HG03354 (cell line): Measurements from ENCODE around the gene RBM34.
"Not testable (repeated sequence)": the region's sequence is repeated elsewhere in the genome, so short reads cannot be mapped to it uniquely, and the experiment has no call there.

Source experiments
- ATAC-seq: cut with Tn5 transposase; IDR thresholded peaks from one replicate; pipeline ENCODE4 v1.9.1; 2021; ENCODE audit warnings: mild to moderate bottlenecking; ENCODE audit not compliant: unreplicated experiment, poor library complexity, severe bottlenecking

The RBM34 gene

GRCh38 chr1:235095938-235096562, 65.0 kb downstream of the RBM34 start:
- ATAC-seq, result no peak

DNA sequence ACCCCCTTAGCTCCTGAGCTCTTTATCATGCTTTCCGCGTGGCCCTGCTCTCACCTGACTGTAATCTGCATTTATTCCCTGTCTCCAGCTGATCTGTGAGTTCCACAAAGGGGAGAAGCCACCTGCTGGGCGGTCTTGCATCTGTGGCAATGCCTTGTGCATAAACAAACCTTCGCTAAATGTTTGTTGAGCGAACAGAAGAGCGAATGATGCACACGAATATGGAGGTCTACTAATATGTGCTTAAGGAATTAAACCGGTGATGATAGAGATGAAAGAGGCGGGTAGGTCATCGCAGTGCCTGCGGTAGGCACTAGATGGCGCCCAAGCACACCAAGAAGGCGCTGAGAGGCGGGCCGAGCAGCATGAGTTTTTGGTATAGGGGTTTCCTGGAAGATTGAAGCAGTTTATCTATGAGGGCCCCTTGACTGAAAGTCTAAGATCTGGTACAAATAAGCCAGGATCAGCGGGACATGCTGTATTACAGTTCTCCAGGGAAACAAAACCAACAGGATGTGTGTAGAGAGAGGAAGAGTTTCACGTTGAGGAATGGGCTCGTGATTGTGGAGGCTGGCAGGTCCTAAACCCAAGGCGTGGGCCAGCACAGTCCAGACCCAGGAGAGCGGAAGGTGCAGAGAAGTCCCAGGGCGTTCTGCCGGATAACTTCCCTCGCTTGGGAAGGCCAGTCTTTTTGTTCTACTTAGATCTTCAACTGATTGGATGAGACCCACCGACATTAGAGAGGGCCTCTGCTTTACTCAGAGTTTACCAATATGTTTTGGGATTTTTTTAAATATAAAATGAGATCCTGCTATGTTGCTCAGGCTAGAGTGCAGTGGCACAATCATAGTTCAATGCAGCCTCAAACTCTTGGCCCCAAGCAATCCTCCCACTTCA, 67.1 kb downstream of the RBM34 start:
- peak; percentile 76 for ATAC-seq

DNA sequence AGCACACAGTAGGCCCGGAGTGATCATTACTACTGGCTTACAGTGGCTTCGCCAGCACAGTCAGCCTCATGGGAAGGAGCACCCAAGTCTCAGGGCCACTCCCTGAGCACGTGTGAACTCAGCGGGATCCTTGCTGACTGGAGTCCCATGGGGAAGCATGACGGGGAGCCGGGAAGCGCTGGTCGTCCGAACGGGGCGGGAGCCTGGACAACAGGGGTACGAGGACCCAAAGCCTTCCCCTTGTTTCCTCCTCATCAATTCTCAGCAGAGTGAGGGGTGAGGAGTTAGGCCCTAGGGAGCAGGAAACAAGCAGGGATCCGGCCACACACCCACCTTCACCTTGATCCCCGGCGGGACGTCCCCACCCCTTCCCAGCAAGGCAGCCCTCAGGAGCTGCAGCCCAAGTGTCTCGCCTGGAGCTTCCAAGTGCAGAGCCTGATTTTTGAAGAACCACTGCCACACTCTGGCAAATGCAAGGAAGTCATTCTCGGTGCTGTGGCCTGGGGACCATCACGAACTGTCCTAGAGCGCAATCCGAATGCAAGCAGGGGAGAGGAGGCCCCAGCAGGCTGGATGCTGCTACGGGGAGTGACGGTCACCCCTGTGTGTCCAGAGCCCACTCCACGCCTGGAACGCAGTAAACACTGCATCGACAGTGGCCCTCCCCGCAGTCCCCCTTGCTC, 67.9 kb downstream of the RBM34 start:
- ATAC-seq, result no peak

- ATAC-seq, result not testable (repeated sequence)
Observed at GRCh38 chr1:235092415-235092814, 68.6 kb downstream of the RBM34 start.

GRCh38 chr1:235092045-235092406, 69.0 kb downstream of the RBM34 start:
- not testable (repeated sequence) for ATAC-seq

DNA sequence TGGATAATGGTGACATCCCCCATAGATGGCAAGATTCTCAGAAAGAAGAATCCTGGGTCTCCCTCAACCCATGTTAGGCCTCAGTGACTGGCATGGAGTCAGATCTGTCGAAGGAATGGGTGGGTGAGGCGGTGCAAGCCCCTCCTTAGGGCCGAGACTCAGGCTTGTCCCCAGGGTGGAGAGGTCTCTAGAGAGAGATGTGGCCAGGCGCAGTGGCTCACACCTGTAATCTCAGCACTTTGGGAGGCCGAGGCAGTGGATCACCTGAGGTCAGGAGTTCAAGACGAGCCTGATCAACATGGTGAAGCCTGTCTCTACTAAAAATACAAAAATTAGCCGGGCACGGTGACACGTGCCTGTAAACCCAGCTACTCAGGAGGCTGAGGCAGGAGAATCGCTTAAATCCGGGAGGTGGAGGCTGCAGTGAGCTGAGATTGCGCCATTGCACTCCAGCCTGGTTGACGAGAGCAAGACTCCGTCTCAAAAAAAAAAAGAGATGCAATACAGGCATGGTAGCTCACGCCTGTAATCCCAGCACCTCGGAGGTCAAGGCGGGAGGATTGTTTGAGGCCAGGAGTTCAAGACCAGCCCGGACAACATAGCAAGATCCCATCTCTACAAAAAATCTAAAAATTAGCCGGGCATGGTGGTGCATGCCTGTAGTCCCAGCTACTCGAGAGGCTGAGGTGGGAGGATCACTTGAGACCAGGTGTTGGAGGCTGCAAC, 69.6 kb downstream of the RBM34 start:
- not testable (repeated sequence) for ATAC-seq

DNA sequence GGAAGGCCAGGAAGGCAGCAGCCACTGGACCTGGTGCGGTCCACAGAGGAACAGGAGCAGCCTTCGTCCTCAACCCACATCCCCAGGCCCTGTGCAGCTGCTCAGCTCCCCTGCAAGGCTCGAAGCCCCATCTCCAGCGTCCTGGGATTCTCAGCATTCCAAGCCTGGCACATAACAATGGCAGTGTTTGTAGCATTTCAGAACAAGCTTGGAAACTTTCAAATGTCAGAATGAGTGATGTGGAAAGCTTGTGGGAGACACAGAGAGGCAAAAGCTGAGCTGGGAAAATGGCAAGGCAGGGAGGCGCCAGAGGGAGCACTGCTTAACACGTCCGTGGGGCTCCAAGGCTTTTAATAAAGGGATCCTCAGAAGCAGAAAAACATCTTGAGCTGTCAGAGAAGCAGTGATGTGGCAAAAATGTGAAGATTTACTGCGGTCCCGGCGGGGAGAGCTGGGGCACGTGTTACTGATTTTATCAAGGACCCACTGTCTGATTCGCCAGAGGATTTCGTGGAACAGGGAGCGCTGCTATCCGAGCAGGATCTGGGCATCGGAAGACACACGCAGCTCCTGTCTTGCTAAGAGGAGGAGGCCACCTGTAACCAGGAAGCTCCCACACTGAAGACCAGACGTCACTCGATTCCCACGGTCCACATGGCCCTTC, 70.5 kb downstream of the RBM34 start:
- no peak for ATAC-seq

GRCh38 chr1:235088907-235089306, 72.1 kb downstream of the RBM34 start:
- no peak for ATAC-seq

- no peak for ATAC-seq
Observed at GRCh38 chr1:235088430-235088829, 72.6 kb downstream of the RBM34 start.

GRCh38 chr1:235087906-235088305, 73.1 kb downstream of the RBM34 start:
- ATAC-seq, result no peak

GRCh38 chr1:235085411-235086117, 75.5 kb downstream of the RBM34 start:
- not testable (repeated sequence) for ATAC-seq
